DMS79 treated with DMSO at 0.1 percent for 48 hours (cell line): ENCODE results near the gene EML3.
"Not testable (repeated sequence)": the region's sequence is repeated elsewhere in the genome, so short reads cannot be mapped to it uniquely, and the experiment has no call there.

ENCODE experiments used
- DNase-seq: peaks from one replicate; lab custom pipeline; 2025; lab: John Stamatoyannopoulos, UW

Gene EML3

GRCh38 chr11:62570903-62571302, 41.7 kb downstream of the EML3 start:
- DNase-seq, result not testable (repeated sequence)

- DNase-seq, result no peak
Measured at GRCh38 chr11:62569611-62570010, 43.0 kb downstream of the EML3 start.

GRCh38 chr11:62567018-62567633, 45.4 kb downstream of the EML3 start:
- no peak for DNase-seq

GRCh38 chr11:62566247-62566646, 46.3 kb downstream of the EML3 start:
- DNase-seq, result no peak

GRCh38 chr11:62565100-62565802, 47.3 kb downstream of the EML3 start:
- DNase-seq, result no peak

GRCh38 chr11:62561677-62562230, 50.8 kb downstream of the EML3 start:
- DNase-seq, result not testable (repeated sequence)

GRCh38 chr11:62560566-62561103, 51.9 kb downstream of the EML3 start:
- DNase-seq, result no peak

- not testable (repeated sequence) for DNase-seq
Measured at GRCh38 chr11:62559626-62560025, 52.9 kb downstream of the EML3 start.

GRCh38 chr11:62559204-62559603, 53.4 kb downstream of the EML3 start:
- DNase-seq, result no peak

GRCh38 chr11:62558669-62559068, 53.9 kb downstream of the EML3 start:
- no peak for DNase-seq

GRCh38 chr11:62556875-62557631, 55.5 kb downstream of the EML3 start:
- no peak for DNase-seq

GRCh38 chr11:62556108-62556874, 56.3 kb downstream of the EML3 start:
- peak; percentile 36 for DNase-seq

GRCh38 chr11:62555464-62556107, 57.0 kb downstream of the EML3 start:
- DNase-seq, result no peak

- no peak for DNase-seq
Measured at GRCh38 chr11:62554387-62555167, 58.0 kb downstream of the EML3 start.

GRCh38 chr11:62553839-62554361, 58.7 kb downstream of the EML3 start:
- no peak for DNase-seq

GRCh38 chr11:62553080-62553838, 59.3 kb downstream of the EML3 start:
- no peak for DNase-seq

- no peak for DNase-seq
Measured at GRCh38 chr11:62552485-62553079, 60.0 kb downstream of the EML3 start.
